HG03520 (cell line): ENCODE data around the gene PRRG4.
"Not testable (repeated sequence)": the region's sequence is repeated elsewhere in the genome, so short reads cannot be mapped to it uniquely, and the experiment has no call there.

ENCODE experiments used
- ATAC-seq: cut with Tn5 transposase; IDR thresholded peaks from one replicate; pipeline ENCODE4 v1.9.1; 2021; ENCODE audit warnings: mild to moderate bottlenecking, moderate library complexity; ENCODE audit not compliant: unreplicated experiment

Gene PRRG4

GRCh38 chr11:32883421-32883820 is 53.7 kb downstream of the PRRG4 start:
- no peak for ATAC-seq

GRCh38 chr11:32884023-32884422 is 54.3 kb downstream of the PRRG4 start:
- ATAC-seq, result no peak

- ATAC-seq, result peak; percentile 58
These were observed 55.1 kb downstream of the PRRG4 start for GRCh38 chr11:32884770-32885384.

GRCh38 chr11:32885556-32885955 is 55.8 kb downstream of the PRRG4 start:
- ATAC-seq, result no peak

GRCh38 chr11:32886180-32886579 is 56.5 kb downstream of the PRRG4 start:
- no peak for ATAC-seq

- ATAC-seq, result not testable (repeated sequence)
These were observed 58.1 kb downstream of the PRRG4 start for GRCh38 chr11:32887707-32888383.

- ATAC-seq, result not testable (repeated sequence)
These were observed 58.6 kb downstream of the PRRG4 start for GRCh38 chr11:32888384-32888710.

GRCh38 chr11:32888805-32889204 is 59.1 kb downstream of the PRRG4 start:
- no peak for ATAC-seq

- no peak for ATAC-seq
These were observed 61.3 kb downstream of the PRRG4 start for GRCh38 chr11:32890843-32891656.

- no peak for ATAC-seq
These were observed 62.1 kb downstream of the PRRG4 start for GRCh38 chr11:32891657-32892354.

- peak; percentile 63 for ATAC-seq
These were observed 62.8 kb downstream of the PRRG4 start, which contains the start of gene QSER1 for GRCh38 chr11:32892355-32893092. Gene QSER1, plus strand, starts transcription at chr11:32892811. Its CDS starts 315 bp downstream, at chr11:32893126.

- no peak for ATAC-seq
These were observed 63.3 kb downstream of the PRRG4 start for GRCh38 chr11:32893093-32893342.

- ATAC-seq, result peak; percentile 32
These were observed 63.8 kb downstream of the PRRG4 start for GRCh38 chr11:32893343-32894148.

GRCh38 chr11:32894149-32894827 is 64.6 kb downstream of the PRRG4 start:
- ATAC-seq, result no peak

GRCh38 chr11:32894921-32895320 is 65.2 kb downstream of the PRRG4 start:
- no peak for ATAC-seq

GRCh38 chr11:32895471-32895870 is 65.7 kb downstream of the PRRG4 start:
- no peak for ATAC-seq

GRCh38 chr11:32897103-32897502 is 67.4 kb downstream of the PRRG4 start:
- ATAC-seq, result no peak

- peak; percentile 60 for ATAC-seq
These were observed 69.7 kb downstream of the PRRG4 start for GRCh38 chr11:32899438-32899837.

GRCh38 chr11:32902089-32902665 is 72.5 kb downstream of the PRRG4 start:
- ATAC-seq, result no peak
